ENCODE measurements around the gene COX5B. TPM values are rescaled to one million over a fixed set of nuclear protein-coding genes. Genes with fewer than 3 reads are reported as not detected.
A peak's percentile ranks its signal among the peaks of the same experiment; 100 is the strongest.

COX5B gene
- polyA plus RNA-seq, 1 donor (not counting 4 experiments of a cell fraction or from before 2014, with no cell fraction given) = 311 TPM

GRCh38 chr2:97661927-97662326, 16.1 kb downstream of the COX5B start:
- Histone ChIP-seq H3K9ac (ENCODE audit: control insufficient read depth, extremely low read depth, insufficient read depth, low read length) (no peak overlapping the region), H3K4me3 (ENCODE audit: control insufficient read depth in 2 of 3, extremely low read depth in 1 of 3, insufficient read depth in 2 of 3, low read depth in 1 of 3, low read length in 3 of 3) (no peak overlapping the region), H3K27me3 (ENCODE audit: control insufficient read depth, extremely low read depth, insufficient read depth, low read length) (no peaks in the 10 kb centered on the region), H3K9me3 (ENCODE audit: control insufficient read depth, low read depth, low read length) (no peaks in the 10 kb centered on the region), H2AFZ (ENCODE audit: control insufficient read depth, low read length) (no peak overlapping the region), H4K20me1 (ENCODE audit: control insufficient read depth, extremely low read depth, insufficient read depth, low read length) (no peaks in the 10 kb centered on the region), H3K36me3 (ENCODE audit: control insufficient read depth in 2 of 2, extremely low read depth in 1 of 2, insufficient read depth in 2 of 2, low read length in 2 of 2) (peaks cover 12 to 19% of the 10 kb centered on the region in 2 experiments), H3K4me1 (ENCODE audit: control insufficient read depth, extremely low read depth, insufficient read depth, low read length) (peaks cover 9% of the 10 kb centered on the region), H3K4me2 (ENCODE audit: control insufficient read depth, extremely low read depth, insufficient read depth, low read depth, low read length) (peak overlapping the region; percentile 74), H3K79me2 (ENCODE audit: control insufficient read depth, insufficient read depth, low read length) (peaks cover 26% of the 10 kb centered on the region), H3K27ac (ENCODE audit: control insufficient read depth, insufficient read depth, low read length) (no peak overlapping the region), H3K9me1 (ENCODE audit: control insufficient read depth, extremely low read depth, insufficient read depth, low read length) (no peaks in the 10 kb centered on the region)
- FAIRE-seq (no peak), DNase-seq (ENCODE audit: low read depth, low spot score) (no peak)
- dilution Hi-C loops (cut with MboI; ENCODE audit: extremely low pct_ligation_motif_present, low sequenced_read_pairs) = no loop called here
- TF ChIP-seq EZH2 (IDR thresholded peaks at IDR 0.05; ENCODE audit: low read length) (no peak), CTCF (optimal IDR thresholded peaks at IDR 0.05 in 1 of 3, IDR thresholded peaks at IDR 0.05 in 1 of 3, conservative IDR thresholded peaks at IDR 0.05 in 1 of 3; ENCODE audit: extremely low read depth in 1 of 3, insufficient read depth in 2 of 3, low read length in 3 of 3) (no peak)

- FAIRE-seq = no peak
Measured at GRCh38 chr2:97662386-97662894, 16.6 kb downstream of the COX5B start.

More at GRCh38 chr2:97662386-97662894, 16.6 kb downstream of the COX5B start:
- Histone ChIP-seq H3K9me1 (ENCODE audit: control insufficient read depth, extremely low read depth, insufficient read depth, low read length) (no peaks in the 10 kb centered on the region), H3K9ac (ENCODE audit: control insufficient read depth, extremely low read depth, insufficient read depth, low read length) (peak overlapping the region; percentile 83), H3K27ac (ENCODE audit: control insufficient read depth, insufficient read depth, low read length) (peak overlapping the region; percentile 89), H4K20me1 (ENCODE audit: control insufficient read depth, extremely low read depth, insufficient read depth, low read length) (no peaks in the 10 kb centered on the region), H3K4me2 (ENCODE audit: control insufficient read depth, extremely low read depth, insufficient read depth, low read depth, low read length) (peak overlapping the region; percentile 74), H3K9me3 (ENCODE audit: control insufficient read depth, low read depth, low read length) (no peaks in the 10 kb centered on the region), H3K27me3 (ENCODE audit: control insufficient read depth, extremely low read depth, insufficient read depth, low read length) (no peaks in the 10 kb centered on the region), H2AFZ (ENCODE audit: control insufficient read depth, low read length) (no peak overlapping the region), H3K4me3 (ENCODE audit: control insufficient read depth in 2 of 3, extremely low read depth in 1 of 3, insufficient read depth in 2 of 3, low read depth in 1 of 3, low read length in 3 of 3) (peak overlapping the region; percentile 65 to 87 (median 82)), H3K79me2 (ENCODE audit: control insufficient read depth, insufficient read depth, low read length) (peaks cover 26% of the 10 kb centered on the region), H3K36me3 (ENCODE audit: control insufficient read depth in 2 of 2, extremely low read depth in 1 of 2, insufficient read depth in 2 of 2, low read length in 2 of 2) (peaks cover 12 to 14% of the 10 kb centered on the region in 2 experiments), H3K4me1 (ENCODE audit: control insufficient read depth, extremely low read depth, insufficient read depth, low read length) (peaks cover 9% of the 10 kb centered on the region)
- no peak for DNase-seq (ENCODE audit: low read depth, low spot score)
- no peak for TF ChIP-seq EZH2 (IDR thresholded peaks at IDR 0.05; ENCODE audit: low read length)
- TF ChIP-seq CTCF (optimal IDR thresholded peaks at IDR 0.05 in 1 of 3, IDR thresholded peaks at IDR 0.05 in 1 of 3, conservative IDR thresholded peaks at IDR 0.05 in 1 of 3; ENCODE audit: extremely low read depth in 1 of 3, insufficient read depth in 2 of 3, low read length in 3 of 3) = no peak
- dilution Hi-C loops (cut with MboI; ENCODE audit: extremely low pct_ligation_motif_present, low sequenced_read_pairs) = no loop called here
